GM12873 (cell line): ENCODE measurements around the gene THBS3.

ENCODE experiments used
- CTCF ChIP-seq: IDR thresholded peaks from 2 replicates; pipeline ENCODE4 v1.5.1; 2012; ENCODE audit warnings: low read depth, mild to moderate bottlenecking, moderate library complexity, low read length, control low read depth; ENCODE audit not compliant: insufficient read depth; ENCODE audit errors: missing control alignments

THBS3 gene

GRCh38 chr1:155242805-155243358 lies 35.2 kb upstream of the THBS3 start:
- no peak for TF ChIP-seq CTCF

GRCh38 chr1:155241841-155242264 lies 34.2 kb upstream of the THBS3 start:
- no peak for TF ChIP-seq CTCF

GRCh38 chr1:155241069-155241679 lies 33.5 kb upstream of the THBS3 start:
- no peak for TF ChIP-seq CTCF

GRCh38 chr1:155236451-155236850 lies 28.8 kb upstream of the THBS3 start:
- TF ChIP-seq CTCF = no peak

- no peak for TF ChIP-seq CTCF
Observed at GRCh38 chr1:155228096-155228427, 20.4 kb upstream of the THBS3 start.

GRCh38 chr1:155227261-155228095 lies 19.8 kb upstream of the THBS3 start:
- no peak for TF ChIP-seq CTCF

- TF ChIP-seq CTCF = no peak
Observed at GRCh38 chr1:155226910-155227260, 19.2 kb upstream of the THBS3 start.
